HG03097 (cell line): ENCODE results near the gene AK1.

ENCODE experiments used
- ATAC-seq: cut with Tn5 transposase; IDR thresholded peaks from one replicate; pipeline ENCODE4 v1.9.1; 2021; ENCODE audit not compliant: unreplicated experiment, low FRiP score

The AK1 gene

GRCh38 chr9:127828262-127829031 lies 49.0 kb downstream of the AK1 start:
- no peak for ATAC-seq

- ATAC-seq, result no peak
Measured at GRCh38 chr9:127826253-127826913, 51.1 kb downstream of the AK1 start.

- no peak for ATAC-seq
Measured at GRCh38 chr9:127825319-127826051, 52.0 kb downstream of the AK1 start.

DNA sequence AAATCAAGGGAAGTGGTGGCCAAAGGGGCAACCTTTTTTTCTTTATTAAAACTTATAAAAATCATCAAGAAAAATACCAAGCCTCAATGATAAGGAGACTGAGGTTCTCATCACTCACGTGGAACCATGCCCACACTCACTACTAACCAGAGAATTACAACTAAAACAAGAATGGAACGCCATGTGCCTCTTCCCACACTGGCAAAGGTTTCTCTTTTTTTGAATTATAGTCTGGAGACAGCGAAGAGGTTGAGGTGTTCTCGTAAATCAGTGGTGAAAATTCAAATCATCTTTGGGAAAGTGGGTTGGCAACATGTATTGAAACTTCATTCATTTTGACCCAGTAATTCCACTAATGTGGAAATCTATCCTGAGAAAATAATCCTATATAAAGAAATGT lies 55.4 kb downstream of the AK1 start:
- ATAC-seq, result no peak

- no peak for ATAC-seq
Measured at GRCh38 chr9:127818574-127818973, 58.9 kb downstream of the AK1 start.

- no peak for ATAC-seq
Measured at GRCh38 chr9:127817881-127818434, 59.5 kb downstream of the AK1 start.

GRCh38 chr9:127816728-127817127 lies 60.7 kb downstream of the AK1 start:
- no peak for ATAC-seq
